HG02943 (cell line): ENCODE results near the gene SAMM50.
"Not testable (repeated sequence)": the region's sequence is repeated elsewhere in the genome, so short reads cannot be mapped to it uniquely, and the experiment has no call there.

Experiments used
- ATAC-seq: cut with Tn5 transposase; IDR thresholded peaks from one replicate; pipeline ENCODE4 v1.9.1; 2021; ENCODE audit warnings: mild to moderate bottlenecking, low read depth, moderate library complexity; ENCODE audit not compliant: unreplicated experiment

SAMM50 gene

DNA sequence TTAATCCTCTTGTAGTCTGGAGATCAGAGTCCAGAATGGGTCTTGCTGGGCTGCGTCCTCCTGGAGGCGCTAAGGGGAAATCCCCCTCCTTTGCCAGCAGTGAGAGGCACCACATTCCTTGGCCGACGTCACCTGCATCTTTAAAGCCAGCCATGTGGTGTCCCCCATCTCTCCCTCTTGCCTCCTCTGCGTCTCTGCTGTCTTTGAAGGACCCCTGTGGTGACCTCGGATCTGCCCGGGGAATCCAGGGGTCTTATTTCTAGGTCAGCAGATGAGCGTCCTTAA is 41.7 kb downstream of the SAMM50 start:
- no peak for ATAC-seq

GRCh38 chr22:43998679-43999264 is 43.5 kb downstream of the SAMM50 start:
- no peak for ATAC-seq

DNA sequence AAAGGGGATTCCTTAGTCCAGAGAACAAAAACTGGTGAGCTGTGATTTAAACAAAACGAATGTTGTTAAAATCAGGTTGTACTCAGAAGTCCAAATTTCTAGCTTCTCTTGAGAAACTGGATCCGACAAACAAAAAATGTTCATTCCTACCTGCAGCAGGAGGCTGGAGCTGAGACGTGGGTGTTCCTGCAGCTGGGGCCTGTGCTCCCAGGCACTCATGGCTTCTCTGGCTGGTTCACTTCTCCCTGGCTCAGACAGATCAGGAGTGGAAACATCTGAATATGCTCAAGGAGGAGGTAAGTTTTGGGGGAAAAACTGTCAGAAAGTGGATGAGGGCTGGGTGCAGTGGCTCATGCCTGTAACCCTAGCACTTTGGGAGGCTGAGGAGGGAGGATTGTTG is 44.1 kb downstream of the SAMM50 start:
- ATAC-seq: no peak

GRCh38 chr22:44000123-44000522 is 44.9 kb downstream of the SAMM50 start:
- ATAC-seq: no peak

- ATAC-seq: no peak
Measured at GRCh38 chr22:44001521-44001920, 46.3 kb downstream of the SAMM50 start.

DNA sequence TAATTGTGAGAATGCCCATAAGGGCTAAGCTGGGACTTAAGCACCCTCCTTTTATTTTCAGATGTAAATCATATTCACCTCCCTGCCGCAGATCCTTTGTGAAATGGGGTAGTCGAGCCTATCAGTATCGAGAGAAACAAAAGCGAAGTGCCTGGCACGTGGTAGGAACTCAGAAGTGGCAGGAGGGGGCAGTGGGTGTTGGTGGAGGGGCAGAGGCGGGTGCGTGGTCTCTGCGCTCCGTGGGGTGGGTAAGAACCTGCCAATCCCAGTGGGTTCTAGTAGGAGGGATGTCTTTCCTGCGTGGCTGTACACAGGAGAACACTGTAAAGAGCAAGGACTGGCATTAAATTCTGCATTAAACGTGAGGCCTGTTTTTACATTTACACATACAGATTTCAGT is 47.1 kb downstream of the SAMM50 start:
- no peak for ATAC-seq

GRCh38 chr22:44002997-44003396 is 47.8 kb downstream of the SAMM50 start:
- no peak for ATAC-seq

DNA sequence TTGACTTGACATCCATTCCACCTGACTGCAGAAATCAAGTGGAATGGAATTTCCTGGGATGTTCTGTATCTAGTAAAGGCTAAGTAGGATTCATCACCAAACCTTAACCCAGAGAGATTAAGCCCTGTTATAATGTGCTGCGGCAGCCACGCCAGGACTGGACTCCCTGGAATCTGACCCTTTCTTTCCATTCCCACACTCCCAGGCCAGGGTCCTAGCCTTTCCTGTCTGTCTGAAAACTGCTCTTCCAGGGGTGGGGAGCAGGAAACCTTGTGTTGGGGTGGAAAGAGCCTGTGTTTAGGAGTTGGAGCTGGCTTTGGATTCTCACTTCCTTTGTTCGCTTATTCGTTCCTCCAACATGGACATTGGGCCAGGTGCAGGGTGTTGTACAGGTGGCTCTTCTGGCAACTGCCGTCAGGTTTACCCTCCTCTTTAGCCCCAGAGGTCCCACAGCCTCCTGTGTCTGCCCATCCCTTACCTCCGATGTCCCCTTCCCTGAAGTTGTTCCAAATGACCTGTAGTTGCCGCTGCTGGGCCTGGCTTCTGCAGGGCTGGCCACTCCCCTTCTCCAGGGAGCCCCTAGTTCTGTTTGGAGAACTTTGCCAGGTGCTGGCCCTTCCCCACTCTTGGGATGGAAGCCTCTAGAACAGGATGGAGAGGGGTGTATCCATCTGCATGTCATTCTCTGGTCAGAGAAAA is 48.3 kb downstream of the SAMM50 start:
- ATAC-seq: no peak

DNA sequence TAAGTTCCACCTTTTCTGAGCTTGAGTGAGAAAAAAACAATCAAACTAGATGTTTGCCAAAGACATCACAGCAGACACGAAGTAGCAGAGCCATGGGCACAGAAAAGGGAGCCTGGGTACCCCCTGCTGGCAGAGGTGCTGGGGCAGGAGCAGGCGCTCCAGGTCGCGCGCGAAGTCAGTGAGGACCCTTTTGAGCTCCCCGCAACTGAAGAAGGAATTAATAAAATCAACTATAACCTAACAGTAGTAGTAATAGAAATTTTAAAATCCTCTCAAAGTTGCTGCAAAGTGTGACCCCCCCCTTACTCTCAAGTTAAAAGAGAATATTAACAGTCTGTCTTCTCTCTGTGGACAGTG is 48.8 kb downstream of the SAMM50 start:
- no peak for ATAC-seq

DNA sequence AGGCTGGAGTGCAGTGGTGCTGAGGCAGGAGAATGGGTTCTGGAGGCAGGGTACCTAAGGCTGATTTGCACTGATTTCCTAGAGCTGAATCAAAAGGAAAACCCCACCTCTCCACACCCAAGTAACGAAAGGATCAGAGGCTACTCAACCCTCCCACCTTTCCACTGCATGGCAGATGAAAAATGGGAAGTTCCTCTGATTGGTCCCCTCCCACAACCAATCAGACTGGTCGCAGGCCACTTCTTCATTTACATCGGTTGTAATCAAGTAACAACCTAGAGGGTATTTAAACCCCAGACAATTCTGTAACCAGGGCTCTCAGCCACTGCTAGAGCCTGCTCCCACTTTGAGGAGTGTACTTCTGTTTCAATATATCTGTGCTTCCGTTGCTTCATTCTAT is 50.3 kb downstream of the SAMM50 start:
- ATAC-seq: no peak

- ATAC-seq: no peak
Measured at GRCh38 chr22:44012162-44012561, 56.9 kb downstream of the SAMM50 start.

DNA sequence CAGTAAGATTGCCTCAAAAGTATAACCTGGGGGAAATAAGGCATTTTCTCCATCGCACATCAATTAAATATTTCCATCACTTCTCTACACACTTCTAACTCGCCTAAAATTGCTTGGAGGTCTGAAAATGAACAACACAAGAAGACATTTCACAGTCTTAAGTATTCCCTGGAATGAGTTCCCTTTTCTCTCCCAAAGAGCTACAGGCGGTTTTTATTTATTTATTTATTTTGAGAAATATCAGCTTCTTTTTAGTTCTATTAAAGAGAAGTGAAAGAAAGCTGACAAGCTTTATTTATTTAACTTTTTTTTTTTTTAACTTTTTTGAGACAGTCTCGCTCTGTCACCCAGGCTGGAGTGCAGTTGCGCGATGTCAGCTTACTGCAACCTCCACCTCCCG is 57.3 kb downstream of the SAMM50 start:
- no peak for ATAC-seq

GRCh38 chr22:44014241-44014640 is 59.0 kb downstream of the SAMM50 start:
- ATAC-seq: no peak

DNA sequence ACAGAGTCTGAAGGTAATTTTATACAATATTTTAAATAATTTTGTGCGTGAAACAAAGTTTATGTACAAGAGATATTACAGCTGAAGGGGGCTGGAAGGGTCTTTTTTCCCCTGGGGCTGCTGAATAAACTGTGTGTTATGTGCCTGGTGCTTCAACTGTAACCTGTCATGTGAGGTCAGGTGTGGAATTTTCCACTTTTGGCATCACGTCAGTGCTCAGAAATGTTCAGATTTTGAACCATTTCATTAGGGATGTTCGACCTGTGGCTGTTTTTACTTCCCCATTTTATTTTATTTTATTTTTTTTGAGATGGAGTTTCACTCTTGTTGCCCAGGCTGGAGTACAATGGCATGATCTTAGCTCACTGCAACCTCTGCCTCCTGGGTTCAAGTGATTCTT is 61.3 kb downstream of the SAMM50 start:
- not testable (repeated sequence) for ATAC-seq

- ATAC-seq: no peak
Measured at GRCh38 chr22:44018594-44018993, 63.4 kb downstream of the SAMM50 start.

GRCh38 chr22:44019416-44019815 is 64.2 kb downstream of the SAMM50 start:
- no peak for ATAC-seq

GRCh38 chr22:44019846-44020245 is 64.6 kb downstream of the SAMM50 start:
- no peak for ATAC-seq

- no peak for ATAC-seq
Measured at GRCh38 chr22:44020981-44021380, 65.7 kb downstream of the SAMM50 start.

DNA sequence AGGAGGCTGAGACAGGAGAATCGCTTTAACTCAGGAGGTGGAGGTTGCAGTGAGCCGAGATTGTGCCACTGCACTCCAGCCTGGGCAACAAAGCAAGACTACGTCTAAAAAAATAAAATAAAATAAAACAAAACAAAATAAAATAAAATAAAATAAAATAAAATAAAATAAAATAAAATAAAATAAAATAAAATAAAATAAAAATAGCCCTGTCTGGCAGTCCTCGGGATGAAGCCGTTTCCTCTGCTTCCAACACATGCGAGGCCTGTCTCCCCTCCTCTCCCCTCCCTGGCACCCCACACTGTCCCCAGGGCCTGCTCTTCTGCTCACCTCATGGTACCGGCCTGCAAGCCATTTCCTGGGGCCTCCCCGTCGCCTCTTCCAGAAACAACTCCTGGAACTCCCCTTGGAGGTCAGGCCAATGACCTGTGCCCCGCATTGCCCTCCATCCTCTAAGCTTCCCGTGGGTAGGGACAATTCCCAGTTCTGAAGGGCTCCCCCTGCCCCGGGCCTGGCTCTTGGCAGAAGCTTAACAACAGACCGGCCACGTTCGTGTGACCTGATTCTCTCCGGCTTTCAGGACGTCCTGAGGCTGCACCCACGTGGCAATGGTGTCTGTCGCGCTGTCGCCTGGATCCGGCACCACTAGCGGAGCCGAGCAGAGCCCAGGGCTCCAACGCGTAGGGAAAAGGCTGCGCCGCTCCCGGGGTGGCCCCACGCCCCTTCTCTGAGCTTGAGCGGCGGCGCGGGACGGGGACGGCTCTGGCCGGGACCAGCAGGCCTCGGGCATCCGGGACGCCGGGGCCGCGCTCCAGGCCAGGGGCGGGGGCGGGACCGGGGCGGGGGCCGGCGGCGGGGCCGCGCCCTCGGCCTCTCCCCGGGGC is 68.4 kb downstream of the SAMM50 start:
- ATAC-seq: no peak

DNA sequence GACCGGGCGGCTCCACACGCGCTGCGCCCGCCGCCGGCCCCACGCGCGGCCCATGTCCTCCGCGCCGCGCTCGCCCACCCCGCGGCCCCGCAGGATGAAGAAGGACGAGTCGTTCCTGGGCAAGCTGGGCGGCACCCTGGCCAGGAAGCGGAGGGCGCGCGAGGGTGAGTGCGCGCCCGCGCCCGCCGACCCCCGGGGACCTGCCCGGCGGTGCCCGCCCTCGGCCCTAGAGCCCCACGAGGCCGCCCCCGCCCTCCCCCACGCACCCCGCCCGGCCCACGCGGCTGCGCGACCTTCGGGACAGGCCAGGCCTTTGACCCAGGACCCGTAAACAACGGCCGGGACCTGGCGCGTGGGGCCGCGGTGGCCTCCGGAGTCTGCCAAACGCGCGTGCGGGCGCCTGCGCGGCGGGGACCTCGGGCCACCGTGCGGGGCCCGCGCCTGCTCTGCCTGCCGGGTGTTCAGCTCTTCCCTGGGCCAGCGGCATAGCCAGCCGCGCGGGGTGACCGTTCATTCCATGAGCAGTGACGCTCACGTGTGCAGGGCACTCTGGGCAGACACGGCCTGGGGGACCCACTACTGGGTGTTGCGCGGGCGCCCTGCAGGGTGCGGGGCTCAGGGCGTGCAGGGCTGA is 69.2 kb downstream of the SAMM50 start, which contains the start of gene PARVB:
Gene PARVB (plus strand): TSS at position 15 of the 634 bp plus-strand sequence. CDS start 38 bp downstream, at position 53.
- ATAC-seq: no peak
